ENCODE measurements around the gene HPS6. TPM values are rescaled to one million over a fixed set of nuclear protein-coding genes. Genes with fewer than 3 reads are reported as not detected.

The HPS6 gene
- polyA plus RNA-seq, 3 donors, result 2.9 to 27.3 (median 23.6) TPM

DNA sequence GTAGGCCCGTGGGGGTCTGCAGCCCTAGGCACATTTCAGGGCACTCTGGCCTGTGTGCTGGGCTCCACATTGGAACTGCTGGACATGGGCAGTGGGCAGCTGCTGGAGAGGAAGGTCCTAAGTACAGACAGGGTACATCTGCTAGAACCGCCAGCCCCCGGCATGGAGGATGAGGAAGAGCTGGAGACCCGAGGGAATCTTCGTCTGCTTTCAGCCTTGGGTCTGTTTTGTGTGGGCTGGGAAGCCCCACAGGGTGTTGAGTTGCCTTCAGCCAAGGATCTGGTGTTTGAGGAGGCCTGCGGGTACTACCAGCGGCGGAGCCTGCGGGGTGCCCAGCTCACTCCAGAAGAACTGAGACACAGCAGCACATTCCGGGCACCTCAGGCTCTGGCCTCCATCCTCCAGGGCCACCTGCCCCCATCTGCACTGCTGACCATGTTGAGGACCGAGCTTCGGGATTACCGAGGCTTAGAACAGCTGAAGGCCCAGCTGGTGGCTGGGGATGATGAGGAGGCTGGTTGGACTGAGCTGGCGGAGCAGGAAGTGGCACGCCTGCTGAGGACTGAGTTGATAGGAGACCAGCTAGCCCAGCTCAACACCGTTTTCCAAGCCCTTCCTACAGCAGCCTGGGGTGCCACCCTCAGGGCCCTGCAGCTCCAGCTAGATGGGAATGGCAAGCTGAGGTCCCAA, 1.4 kb downstream of the HPS6 start:
- H3K4me1 ChIP-seq (ENCODE audit: control insufficient read depth in 1 of 2, insufficient read depth in 2 of 2, low read length in 2 of 2), result peaks cover 50% of the 10 kb centered on the region in 2 donors
- H3K27me3 ChIP-seq (ENCODE audit: control insufficient read depth in 2 of 2, insufficient read depth in 2 of 2, low read length in 2 of 2), result no peaks in the 10 kb centered on the region
- intact Hi-C loops (cut with micrococcal nuclease), result loop anchor here in 1 of 2 donors (5.0 kb wide), 2 partner anchors 224 to 284 kb away; partner anchors contain the start of genes KCNIP2 and NPM3
- peak overlapping the region; percentile 98 for H3K4me2 ChIP-seq (replicated peaks; ENCODE audit: extremely low read depth, low read length, poor library complexity, severe bottlenecking)
- H3K9me3 ChIP-seq (replicated peaks in 1 of 2; ENCODE audit: control insufficient read depth in 1 of 2, insufficient read depth in 1 of 2, low read length in 2 of 2), result no peaks in the 10 kb centered on the region
- 87% methylated on average over 10 of the region's 16 CpGs for WGBS (ENCODE audit: insufficient coverage)
- H3K27ac ChIP-seq (ENCODE audit: low read depth in 1 of 2, low read length in 2 of 2), result peak overlapping the region; percentile 49 to 87
- H3K36me3 ChIP-seq (replicated peaks in 1 of 2; ENCODE audit: control insufficient read depth in 1 of 2, insufficient read depth in 2 of 2, low read length in 2 of 2), result peaks cover 0 to 13% of the 10 kb centered on the region in 2 donors
- peak overlapping the region; percentile 96 for H3K9ac ChIP-seq (ENCODE audit: insufficient read depth, low read length, poor library complexity, severe bottlenecking)
- no peak for DNase-seq
- peak overlapping the region; percentile 64 to 92 (median 80) for H3K4me3 ChIP-seq (replicated peaks in 1 of 3; ENCODE audit: low read depth in 2 of 3, low read length in 3 of 3)
- H2AFZ ChIP-seq (ENCODE audit: insufficient read depth, low read depth, low read length, poor library complexity, severe bottlenecking), result no peak overlapping the region
- Mint-ChIP-seq H3K9me3 (no peaks in the 10 kb centered on the region), H3K4me3 (peak overlapping the region; percentile 81 to 94), H3K27ac (peak overlapping the region in 6 of 7 donors; percentile 35 to 91 (median 82)), H3K36me3 (peaks cover 2 to 8% of the 10 kb centered on the region in 2 donors), H3K27me3 (ENCODE audit: low read depth in 3 of 3) (peaks cover 1 to 2% (median 1%) of the 10 kb centered on the region in 3 donors), H3K4me1 (peaks cover 54% of the 10 kb centered on the region)
- TF ChIP-seq, protein P1, sequence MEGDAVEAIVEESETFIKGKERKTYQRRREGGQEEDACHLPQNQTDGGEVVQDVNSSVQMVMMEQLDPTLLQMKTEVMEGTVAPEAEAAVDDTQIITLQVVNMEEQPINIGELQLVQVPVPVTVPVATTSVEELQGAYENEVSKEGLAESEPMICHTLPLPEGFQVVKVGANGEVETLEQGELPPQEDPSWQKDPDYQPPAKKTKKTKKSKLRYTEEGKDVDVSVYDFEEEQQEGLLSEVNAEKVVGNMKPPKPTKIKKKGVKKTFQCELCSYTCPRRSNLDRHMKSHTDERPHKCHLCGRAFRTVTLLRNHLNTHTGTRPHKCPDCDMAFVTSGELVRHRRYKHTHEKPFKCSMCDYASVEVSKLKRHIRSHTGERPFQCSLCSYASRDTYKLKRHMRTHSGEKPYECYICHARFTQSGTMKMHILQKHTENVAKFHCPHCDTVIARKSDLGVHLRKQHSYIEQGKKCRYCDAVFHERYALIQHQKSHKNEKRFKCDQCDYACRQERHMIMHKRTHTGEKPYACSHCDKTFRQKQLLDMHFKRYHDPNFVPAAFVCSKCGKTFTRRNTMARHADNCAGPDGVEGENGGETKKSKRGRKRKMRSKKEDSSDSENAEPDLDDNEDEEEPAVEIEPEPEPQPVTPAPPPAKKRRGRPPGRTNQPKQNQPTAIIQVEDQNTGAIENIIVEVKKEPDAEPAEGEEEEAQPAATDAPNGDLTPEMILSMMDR (IDR thresholded peaks at IDR 0.05), result no peak
- peaks cover 44% of the 10 kb centered on the region for H4K20me1 ChIP-seq (ENCODE audit: insufficient read depth, low read length)
- H3K79me2 ChIP-seq (ENCODE audit: insufficient read depth, low read length), result peaks cover 49% of the 10 kb centered on the region

DNA sequence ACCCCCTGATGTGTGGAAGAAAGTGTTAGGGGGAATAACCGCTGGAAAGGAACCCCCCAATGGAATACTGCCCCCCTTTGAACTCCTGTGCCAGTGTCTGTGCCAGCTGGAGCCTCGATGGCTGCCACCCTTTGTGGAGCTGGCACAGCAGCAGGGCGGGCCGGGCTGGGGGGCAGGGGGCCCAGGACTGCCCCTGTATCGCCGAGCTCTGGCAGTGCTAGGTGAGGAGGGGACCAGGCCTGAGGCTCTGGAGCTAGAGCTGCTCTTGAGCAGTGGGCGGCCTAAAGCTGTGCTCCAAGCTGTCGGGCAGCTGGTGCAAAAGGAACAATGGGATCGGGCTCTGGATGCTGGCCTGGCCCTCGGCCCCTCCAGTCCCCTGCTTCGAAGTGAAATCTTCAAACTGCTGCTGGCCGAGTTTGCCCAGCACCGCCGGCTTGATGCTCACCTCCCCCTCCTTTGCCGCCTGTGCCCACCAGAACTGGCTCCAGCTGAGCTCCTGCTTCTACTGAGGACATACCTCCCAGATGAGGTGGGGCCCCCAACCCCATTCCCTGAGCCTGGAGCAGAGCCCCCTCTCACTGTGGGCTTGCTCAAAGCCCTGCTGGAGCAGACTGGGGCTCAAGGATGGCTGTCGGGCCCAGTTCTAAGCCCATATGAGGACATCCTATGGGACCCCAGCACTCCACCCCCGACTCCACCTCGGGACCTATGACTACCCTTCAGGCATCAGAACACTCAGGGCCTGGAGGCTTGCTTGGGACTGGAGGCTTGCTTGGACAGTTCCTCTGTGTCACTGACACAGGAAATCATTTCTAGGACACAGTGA, 2.2 kb downstream of the HPS6 start:
- H3K27ac Mint-ChIP-seq, result peak overlapping the region in 4 of 7 donors; percentile 42 to 79 (median 65)
- Histone ChIP-seq H3K27ac (ENCODE audit: low read depth in 1 of 2, low read length in 2 of 2) (peak overlapping the region; percentile 30 to 87), H2AFZ (ENCODE audit: insufficient read depth, low read depth, low read length, poor library complexity, severe bottlenecking) (no peak overlapping the region), H3K4me2 (replicated peaks; ENCODE audit: extremely low read depth, low read length, poor library complexity, severe bottlenecking) (peak overlapping the region; percentile 98), H3K9me3 (replicated peaks in 1 of 2; ENCODE audit: control insufficient read depth in 1 of 2, insufficient read depth in 1 of 2, low read length in 2 of 2) (no peaks in the 10 kb centered on the region), H3K36me3 (replicated peaks in 1 of 2; ENCODE audit: control insufficient read depth in 1 of 2, insufficient read depth in 2 of 2, low read length in 2 of 2) (peaks cover 0 to 13% of the 10 kb centered on the region in 2 donors), H3K4me3 (replicated peaks in 1 of 3; ENCODE audit: low read depth in 2 of 3, low read length in 3 of 3) (peak overlapping the region in 1 of 3 experiments; percentile 92), H3K79me2 (ENCODE audit: insufficient read depth, low read length) (peaks cover 49% of the 10 kb centered on the region), H3K27me3 (ENCODE audit: control insufficient read depth in 2 of 2, insufficient read depth in 2 of 2, low read length in 2 of 2) (no peaks in the 10 kb centered on the region), H3K4me1 (ENCODE audit: control insufficient read depth in 1 of 2, insufficient read depth in 2 of 2, low read length in 2 of 2) (peaks cover 50% of the 10 kb centered on the region in 2 donors), H3K9ac (ENCODE audit: insufficient read depth, low read length, poor library complexity, severe bottlenecking) (peak overlapping the region; percentile 96), H4K20me1 (ENCODE audit: insufficient read depth, low read length) (peaks cover 44% of the 10 kb centered on the region)
- intact Hi-C loops (cut with micrococcal nuclease), result loop anchor here in 1 of 2 donors (5.0 kb wide), 2 partner anchors 225 to 285 kb away; partner anchors contain the start of genes KCNIP2 and NPM3
- TF ChIP-seq, protein P1 (IDR thresholded peaks at IDR 0.05), result no peak
- H3K9me3 Mint-ChIP-seq, result no peaks in the 10 kb centered on the region
- H3K4me1 Mint-ChIP-seq, result peaks cover 57% of the 10 kb centered on the region
- peaks cover 2 to 12% of the 10 kb centered on the region in 2 donors for H3K36me3 Mint-ChIP-seq
- DNase-seq, result no peak
- peak overlapping the region; percentile 26 to 81 for H3K4me3 Mint-ChIP-seq
- 98% methylated on average over 18 of the region's 18 CpGs for WGBS (ENCODE audit: insufficient coverage)
- peaks cover under 1 to 1% (median 1%) of the 10 kb centered on the region in 3 donors for H3K27me3 Mint-ChIP-seq (ENCODE audit: low read depth in 3 of 3)

Data from CD14-positive monocyte (primary cell).